ENCODE measurements around the gene VPS16. TPM values are rescaled to one million over a fixed set of nuclear protein-coding genes. Genes with fewer than 3 reads are reported as not detected.

Gene VPS16
- total and polyA plus RNA-seq, 2 of the 4 experiments (the other 2 are of a cell fraction) = 38.7 to 48.0 TPM

DNA sequence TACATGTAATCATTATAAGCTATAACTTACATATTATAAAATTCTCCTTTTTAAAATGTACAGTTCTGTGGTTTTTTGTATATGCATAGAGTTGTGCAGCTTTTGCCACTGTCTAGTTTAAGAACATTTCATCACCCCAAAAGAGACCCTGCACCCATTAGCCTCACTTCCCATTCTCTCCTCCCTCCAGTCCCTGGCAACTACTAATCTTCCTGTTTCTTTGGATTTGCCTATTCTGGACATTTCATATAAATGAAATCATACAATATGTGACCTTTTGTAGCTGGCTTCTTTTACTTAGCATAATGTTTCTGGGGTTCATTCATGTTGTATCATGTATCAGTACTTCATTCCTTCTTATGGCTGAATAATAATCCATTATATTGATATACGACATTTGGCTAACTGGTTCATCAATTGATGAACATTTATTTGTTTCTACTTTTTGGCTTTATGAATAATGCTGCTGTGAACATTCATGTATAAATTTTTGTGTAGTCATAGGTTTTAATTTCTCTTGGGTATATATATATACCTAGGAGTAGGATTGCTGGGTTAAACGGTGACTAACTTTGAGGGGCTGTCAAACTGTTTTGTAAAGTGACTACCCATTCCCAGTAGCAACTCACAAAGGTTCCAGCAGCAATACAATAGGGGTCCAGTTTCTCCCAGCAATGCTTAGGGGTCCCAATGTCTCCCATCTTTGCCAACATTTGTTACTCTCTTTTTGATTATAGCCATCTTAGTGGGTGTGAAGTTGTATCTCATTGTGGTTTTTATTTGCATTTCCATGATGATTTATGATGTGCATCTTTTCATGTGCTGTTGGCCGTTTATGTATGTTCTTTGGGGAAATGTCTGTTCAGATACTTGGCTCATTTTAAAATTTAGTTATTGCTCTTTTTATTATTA is 43.4 kb downstream of the VPS16 start:
- no peaks in the 10 kb centered on the region for H3K27me3 ChIP-seq (ENCODE audit: control insufficient read depth, insufficient read depth, low read length)
- peaks cover 4% of the 10 kb centered on the region; the same call in 1 of the 2 replicates for H3K4me1 ChIP-seq (ENCODE audit: control insufficient read depth, insufficient read depth, low read length)
- H4K5ac ChIP-seq (ENCODE audit: low read depth, low read length) = no peak overlapping the region
- no peak overlapping the region for H3K14ac ChIP-seq (replicated peaks; ENCODE audit: low read depth, low read length)
- H2BK15ac ChIP-seq (ENCODE audit: low read depth, low read length) = no peak overlapping the region
- no peaks in the 10 kb centered on the region for H3K9me3 ChIP-seq (ENCODE audit: control insufficient read depth, insufficient read depth, low read length)
- TF ChIP-seq, protein P1, sequence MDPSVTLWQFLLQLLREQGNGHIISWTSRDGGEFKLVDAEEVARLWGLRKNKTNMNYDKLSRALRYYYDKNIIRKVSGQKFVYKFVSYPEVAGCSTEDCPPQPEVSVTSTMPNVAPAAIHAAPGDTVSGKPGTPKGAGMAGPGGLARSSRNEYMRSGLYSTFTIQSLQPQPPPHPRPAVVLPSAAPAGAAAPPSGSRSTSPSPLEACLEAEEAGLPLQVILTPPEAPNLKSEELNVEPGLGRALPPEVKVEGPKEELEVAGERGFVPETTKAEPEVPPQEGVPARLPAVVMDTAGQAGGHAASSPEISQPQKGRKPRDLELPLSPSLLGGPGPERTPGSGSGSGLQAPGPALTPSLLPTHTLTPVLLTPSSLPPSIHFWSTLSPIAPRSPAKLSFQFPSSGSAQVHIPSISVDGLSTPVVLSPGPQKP (IDR thresholded peaks at IDR 0.05; ENCODE audit: borderline replicate concordance, low read depth, low read length) = no peak
- TF ChIP-seq, protein P2, sequence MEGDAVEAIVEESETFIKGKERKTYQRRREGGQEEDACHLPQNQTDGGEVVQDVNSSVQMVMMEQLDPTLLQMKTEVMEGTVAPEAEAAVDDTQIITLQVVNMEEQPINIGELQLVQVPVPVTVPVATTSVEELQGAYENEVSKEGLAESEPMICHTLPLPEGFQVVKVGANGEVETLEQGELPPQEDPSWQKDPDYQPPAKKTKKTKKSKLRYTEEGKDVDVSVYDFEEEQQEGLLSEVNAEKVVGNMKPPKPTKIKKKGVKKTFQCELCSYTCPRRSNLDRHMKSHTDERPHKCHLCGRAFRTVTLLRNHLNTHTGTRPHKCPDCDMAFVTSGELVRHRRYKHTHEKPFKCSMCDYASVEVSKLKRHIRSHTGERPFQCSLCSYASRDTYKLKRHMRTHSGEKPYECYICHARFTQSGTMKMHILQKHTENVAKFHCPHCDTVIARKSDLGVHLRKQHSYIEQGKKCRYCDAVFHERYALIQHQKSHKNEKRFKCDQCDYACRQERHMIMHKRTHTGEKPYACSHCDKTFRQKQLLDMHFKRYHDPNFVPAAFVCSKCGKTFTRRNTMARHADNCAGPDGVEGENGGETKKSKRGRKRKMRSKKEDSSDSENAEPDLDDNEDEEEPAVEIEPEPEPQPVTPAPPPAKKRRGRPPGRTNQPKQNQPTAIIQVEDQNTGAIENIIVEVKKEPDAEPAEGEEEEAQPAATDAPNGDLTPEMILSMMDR (conservative IDR thresholded peaks at IDR 0.05; ENCODE audit: low read depth, low read length) = no peak
- no peak for TF ChIP-seq SMC3 (IDR thresholded peaks at IDR 0.05; ENCODE audit: low read depth, low read length)
- no peak for TF ChIP-seq MAFK (IDR thresholded peaks at IDR 0.05; ENCODE audit: low read depth, low read length)
- no peak for TF ChIP-seq BHLHE40 (IDR thresholded peaks at IDR 0.05; ENCODE audit: low read depth, low read length)
- TF ChIP-seq POLR2A (IDR thresholded peaks at IDR 0.05; ENCODE audit: low read depth, low read length) = no peak
- TF ChIP-seq, protein P3, sequence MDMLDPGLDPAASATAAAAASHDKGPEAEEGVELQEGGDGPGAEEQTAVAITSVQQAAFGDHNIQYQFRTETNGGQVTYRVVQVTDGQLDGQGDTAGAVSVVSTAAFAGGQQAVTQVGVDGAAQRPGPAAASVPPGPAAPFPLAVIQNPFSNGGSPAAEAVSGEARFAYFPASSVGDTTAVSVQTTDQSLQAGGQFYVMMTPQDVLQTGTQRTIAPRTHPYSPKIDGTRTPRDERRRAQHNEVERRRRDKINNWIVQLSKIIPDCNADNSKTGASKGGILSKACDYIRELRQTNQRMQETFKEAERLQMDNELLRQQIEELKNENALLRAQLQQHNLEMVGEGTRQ (IDR thresholded peaks at IDR 0.05; ENCODE audit: low read depth, low read length) = no peak
- TF ChIP-seq RFX5 (IDR thresholded peaks at IDR 0.05; ENCODE audit: low read depth, low read length) = no peak
- no peak for TF ChIP-seq NFE2L2 (IDR thresholded peaks at IDR 0.05; ENCODE audit: low read depth, low read length)
- TF ChIP-seq MXI1 (IDR thresholded peaks at IDR 0.05; ENCODE audit: borderline replicate concordance, low read depth, low read length) = no peak
- no peak for TF ChIP-seq MAZ (IDR thresholded peaks at IDR 0.05; ENCODE audit: borderline replicate concordance, low read depth, low read length)
- TF ChIP-seq FOS (IDR thresholded peaks at IDR 0.05; ENCODE audit: low read depth, low read length) = no peak
- BruUV-seq (replicated peaks) = no TSS peak
- H3K18ac ChIP-seq (ENCODE audit: low read depth, low read length) = no peak overlapping the region
- in situ Hi-C loops (cut with MboI; ENCODE audit: low sequenced_read_pairs) = no loop called here
- H3K56ac ChIP-seq (ENCODE audit: extremely low read depth, insufficient read depth, low read length) = no peak overlapping the region
- no peak for ATAC-seq (ENCODE audit: low read depth)
- no peaks in the 10 kb centered on the region for H3K36me3 ChIP-seq (ENCODE audit: control insufficient read depth, insufficient read depth, low read length)
- H2BK120ac ChIP-seq (ENCODE audit: low read depth, low read length) = no peak overlapping the region
- CTCF ChIA-PET = interaction anchor here (1.2 kb wide), 1 partner anchor 18 kb away, joined by 3 read pairs; no protein-coding TSS in a partner anchor
- no peak overlapping the region for H3K23ac ChIP-seq (ENCODE audit: low read depth, low read length)
- H3K9ac ChIP-seq (ENCODE audit: low read depth, low read length) = no peak overlapping the region
- DNase-seq = no peak
- H3K4ac ChIP-seq (ENCODE audit: low read depth, low read length) = no peak overlapping the region
- H3K4me2 ChIP-seq (ENCODE audit: low read depth, low read length) = no peak overlapping the region
- WGBS, 2 experiments (ENCODE audit: extremely low coverage in 2 of 2, insufficient read length in 1 of 2) = no CpG with 5 or more reads among the region's 3 CpGs
- no peak overlapping the region for H2AK9ac ChIP-seq (replicated peaks; ENCODE audit: low read depth, low read length, poor library complexity)
- POLR2A ChIA-PET (ENCODE audit: unreplicated experiment) = no interaction called here
- H2BK5ac ChIP-seq (ENCODE audit: low read depth, low read length, poor library complexity, severe bottlenecking) = no peak overlapping the region
- no peak overlapping the region for H2BK20ac ChIP-seq (ENCODE audit: low read depth, low read length)
- no peak overlapping the region for H3K27ac ChIP-seq (ENCODE audit: insufficient read depth, low read length)
- no peak overlapping the region for H3K4me3 ChIP-seq (ENCODE audit: insufficient read depth, low read depth, low read length)
- intact Hi-C loops (cut with micrococcal nuclease) = no loop called here
- dilution Hi-C loops (cut with HindIII; ENCODE audit: low sequenced_read_pairs, unreplicated experiment) = no loop called here
- no peak overlapping the region for H2AK5ac ChIP-seq (ENCODE audit: low read depth, low read length)
- H4K8ac ChIP-seq (ENCODE audit: low read depth in 2 of 2, low read length in 2 of 2) = no peak overlapping the region
- peaks cover 48% of the 10 kb centered on the region for H4K20me1 ChIP-seq (ENCODE audit: insufficient read depth, low read length)
- H3K79me1 ChIP-seq (ENCODE audit: low read depth in 1 of 2, low read length in 2 of 2) = peaks cover 18 to 61% of the 10 kb centered on the region in 2 experiments
- no peak overlapping the region for H4K91ac ChIP-seq (ENCODE audit: insufficient read depth, low read depth, low read length)
- H2AFZ ChIP-seq (replicated peaks; ENCODE audit: low read length, poor library complexity) = no peak overlapping the region
- H3K9me1 ChIP-seq (ENCODE audit: insufficient read depth, low read length) = peaks cover 15% of the 10 kb centered on the region
